ENCODE results near the gene DIPK2A.
A peak's percentile ranks its signal among the peaks of the same experiment; 100 is the strongest.

Gene DIPK2A

GRCh38 chr3:143971359-143972154 lies at the start of gene DIPK2A:
TSS of gene DIPK2A (plus strand) at chr3:143971823. CDS start at chr3:143972333, 510 bp downstream.
- peak; percentile 91 to 95 (median 92) for DNase-seq (ENCODE audit: low read depth in 3 of 3)

- DNase-seq (ENCODE audit: low read depth in 3 of 3) = no peak
These were observed 46.9 kb upstream of the DIPK2A start for GRCh38 chr3:143924522-143925285.

- no peak for DNase-seq (ENCODE audit: low read depth in 3 of 3)
These were observed 43.6 kb upstream of the DIPK2A start for GRCh38 chr3:143928056-143928455.

GRCh38 chr3:143928541-143929255 lies 42.9 kb upstream of the DIPK2A start:
- DNase-seq (ENCODE audit: low read depth in 3 of 3) = no peak

GRCh38 chr3:143934791-143935190 lies 36.8 kb upstream of the DIPK2A start:
- DNase-seq (ENCODE audit: low read depth in 3 of 3) = no peak

GRCh38 chr3:143935678-143936077 lies 35.9 kb upstream of the DIPK2A start:
- DNase-seq (ENCODE audit: low read depth in 3 of 3) = no peak

GRCh38 chr3:143950810-143951209 lies 20.8 kb upstream of the DIPK2A start:
- no peak for DNase-seq (ENCODE audit: low read depth in 3 of 3)

- no peak for DNase-seq (ENCODE audit: low read depth in 3 of 3)
These were observed 20.2 kb upstream of the DIPK2A start for GRCh38 chr3:143951351-143951971.

GRCh38 chr3:143952569-143953072 lies 19.0 kb upstream of the DIPK2A start:
- DNase-seq (ENCODE audit: low read depth in 3 of 3) = no peak

- no peak for DNase-seq (ENCODE audit: low read depth in 3 of 3)
These were observed 16.5 kb upstream of the DIPK2A start for GRCh38 chr3:143955113-143955512.

GRCh38 chr3:143956838-143957237 lies 14.8 kb upstream of the DIPK2A start:
- DNase-seq (ENCODE audit: low read depth in 3 of 3) = no peak

GRCh38 chr3:143957453-143957852 lies 14.2 kb upstream of the DIPK2A start:
- DNase-seq (ENCODE audit: low read depth in 3 of 3) = no peak

GRCh38 chr3:143958966-143959365 lies 12.7 kb upstream of the DIPK2A start:
- DNase-seq (ENCODE audit: low read depth in 3 of 3) = no peak

GRCh38 chr3:143961342-143961741 lies 10.3 kb upstream of the DIPK2A start:
- DNase-seq (ENCODE audit: low read depth in 3 of 3) = no peak

GRCh38 chr3:143963946-143964345 lies 7.7 kb upstream of the DIPK2A start:
- no peak for DNase-seq (ENCODE audit: low read depth in 3 of 3)

- DNase-seq (ENCODE audit: low read depth in 3 of 3) = peak; percentile 8 to 22 (median 19)
These were observed 757 bp upstream of the DIPK2A start for GRCh38 chr3:143970773-143971358.

- DNase-seq (ENCODE audit: low read depth in 3 of 3) = no peak
These were observed 507 bp downstream of the DIPK2A start for GRCh38 chr3:143972155-143972504.

- peak; percentile 20 to 46 (median 36) for DNase-seq (ENCODE audit: low read depth in 3 of 3)
These were observed 1.1 kb downstream of the DIPK2A start for GRCh38 chr3:143972505-143973258.

- peak in 2 of 3 experiments; percentile 28 to 42 for DNase-seq (ENCODE audit: low read depth in 3 of 3)
These were observed 1.8 kb downstream of the DIPK2A start for GRCh38 chr3:143973259-143974021.

Measured in stimulated activated CD4-positive, alpha-beta T cell treated with anti-CD3 and anti-CD28 coated beads, TNF-alpha, amount 100 ng/mL, for 4 hours (primary cell).